K562 (cell line): ENCODE data around the gene PLPPR1.

Experiments
- CHCHD3 ChIP-seq: fragments of 250-450 bp; sonication (Bioruptor Pico); IDR thresholded peaks from 2 replicates; pipeline ENCODE4 v2.1.2; 2022; ENCODE audit warnings: mild to moderate bottlenecking
- CHD1 ChIP-seq: fragments of 200-600 bp; sonication (generic); IDR thresholded peaks from one replicate; pipeline ENCODE4 v1.6.1; 2012; ENCODE audit warnings: mild to moderate bottlenecking, moderate library complexity, low read length, inconsistent platforms
- CHD7 ChIP-seq: fragments of 200-600 bp; sonication (generic); IDR thresholded peaks from one replicate; pipeline ENCODE4 v1.6.1; 2012; ENCODE audit warnings: mild to moderate bottlenecking, low read depth, low read length, inconsistent platforms
- CTCF ChIP-seq, 3 experiments: IDR thresholded peaks in 2 of 3; conservative IDR thresholded peaks in 1 of 3; 2 replicates each; pipeline ENCODE4 v1.5.1; 2011 to 2012; ENCODE audit warnings: low read length in 3 of 3, mild to moderate bottlenecking in 3 of 3, control low read depth in 2 of 3, improper control_type of control experiment in 1 of 3, inconsistent platforms in 1 of 3, low read depth in 1 of 3, mixed read lengths in 1 of 3, moderate library complexity in 1 of 3; ENCODE audit not compliant: insufficient read depth in 2 of 3
- HNRNPLL ChIP-seq: fragments of 200-400 bp; formaldehyde crosslinking; IDR thresholded peaks from 2 replicates; pipeline ENCODE4 v1.6.1; 2017; ENCODE audit warnings: low read length, low read depth, mild to moderate bottlenecking; ENCODE audit not compliant: poor library complexity, severe bottlenecking
- MAFF ChIP-seq: IDR thresholded peaks from 2 replicates; pipeline ENCODE4 v1.6.1; 2012; ENCODE audit warnings: low read length, improper control_type of control experiment
- NRF1 ChIP-seq, 2 experiments: fragments of 450-650 bp; IDR thresholded peaks in 1 of 2; conservative IDR thresholded peaks in 1 of 2; 2 replicates each; pipeline ENCODE4 v1.6.1; 2014; ENCODE audit warnings: mild to moderate bottlenecking in 2 of 2
- SIRT6 ChIP-seq: IDR thresholded peaks from one replicate; pipeline ENCODE4 v1.6.1; 2012; ENCODE audit warnings: low read depth, mild to moderate bottlenecking, control low read depth, inconsistent platforms, low read length, moderate library complexity
- TAL1 ChIP-seq: fragments of 450-650 bp; IDR thresholded peaks from 2 replicates; pipeline ENCODE4 v1.6.1; 2016; ENCODE audit warnings: mild to moderate bottlenecking
- TBP ChIP-seq: optimal IDR thresholded peaks from 2 replicates; pipeline ENCODE3; 2011; ENCODE audit warnings: low read depth, low read length, improper control_type of control experiment
- TCF7L2 ChIP-seq: fragments of 150-350 bp; IDR thresholded peaks from 2 replicates; pipeline ENCODE4 v1.6.1; 2016; ENCODE audit warnings: low read depth, mild to moderate bottlenecking, low read length, moderate library complexity
- ZMIZ1 ChIP-seq, 2 experiments: fragments of 150-350 bp in 1 of 2; IDR thresholded peaks; 2 replicates each; pipeline ENCODE4 v1.6.1; 2012 to 2016; ENCODE audit warnings: low read depth in 2 of 2, low read length in 2 of 2, mild to moderate bottlenecking in 1 of 2, moderate library complexity in 1 of 2
- ZNF668 ChIP-seq: fragments of 250-450 bp; sonication (Bioruptor Pico); IDR thresholded peaks from 2 replicates; pipeline ENCODE4 v1.8.0; 2022; ENCODE audit warnings: mild to moderate bottlenecking, inconsistent platforms

GRCh38 chr9:101139082-101139481 is 110.6 kb downstream of the PLPPR1 start:
- TF ChIP-seq ZNF668 (CRISPR knock-in tag): no peak
- no peak for TF ChIP-seq ZMIZ1 (IDR thresholded peaks at IDR 0.05; ENCODE audit: low read depth in 2 of 2, low read length in 2 of 2)
- TF ChIP-seq CHD1: no peak
- TF ChIP-seq TAL1: no peak
- TF ChIP-seq SIRT6: no peak
- TF ChIP-seq CHCHD3 (CRISPR knock-in tag): no peak
- no peak for TF ChIP-seq NRF1 (conservative IDR thresholded peaks at IDR 0.05 in 1 of 2, IDR thresholded peaks at IDR 0.05 in 1 of 2)
- TF ChIP-seq CTCF (IDR thresholded peaks at IDR 0.05 in 2 of 3, conservative IDR thresholded peaks at IDR 0.05 in 1 of 3; ENCODE audit: insufficient read depth in 2 of 3, low read depth in 1 of 3, low read length in 3 of 3): no peak
- TF ChIP-seq HNRNPLL: no peak
- no peak for TF ChIP-seq TCF7L2
- no peak for TF ChIP-seq MAFF
- TF ChIP-seq CHD7: no peak
- no peak for TF ChIP-seq TBP
